WTC11 (cell line): ENCODE results near the gene SLC16A7. TPM values are rescaled to one million over a fixed set of nuclear protein-coding genes. Genes with fewer than 3 reads are reported as not detected.

Experiments
- ATAC-seq: fragments of 200-7000 bp; cut with Tn5 transposase; 2 replicates; pipeline ENCODE4 v1.10.0; 2021; ENCODE audit warnings: mild to moderate bottlenecking, moderate library complexity
- CTCF ChIA-PET: fragments of 300-600 bp; sonication (Branson Sonifier 250); formaldehyde crosslinking; loops from one replicate; lab custom pipeline; 2021; ENCODE audit warnings: antibody characterized with exemption; lab: Charles Lee
- POLR2A ChIA-PET: fragments of 350-600 bp; sonication (Branson Sonifier 250); formaldehyde crosslinking; loops from one replicate; lab custom pipeline; 2021; ENCODE audit warnings: antibody characterized with exemption; lab: Charles Lee
- DNase-seq: peaks from one replicate; pipeline ENCODE4 v3.0.0; 2021; ENCODE audit warnings: low spot score
- H3K27ac Mint-ChIP-seq: 2 replicates; pipeline ENCODE4 v1.8.0; 2021; ENCODE audit warnings: mixed read lengths
- H3K27me3 Mint-ChIP-seq: 2 replicates; pipeline ENCODE4 v1.8.0; 2021; ENCODE audit warnings: low read depth, mild to moderate bottlenecking, moderate library complexity, mixed read lengths
- H3K36me3 Mint-ChIP-seq: 2 replicates; pipeline ENCODE4 v1.8.0; 2021; ENCODE audit warnings: mixed read lengths
- H3K4me1 Mint-ChIP-seq: 2 replicates; pipeline ENCODE4 v1.8.0; 2022; ENCODE audit warnings: mixed read lengths
- H3K4me3 Mint-ChIP-seq: 2 replicates; pipeline ENCODE4 v1.8.0; 2021; ENCODE audit warnings: mild to moderate bottlenecking, moderate library complexity, mixed read lengths
- H3K9me3 Mint-ChIP-seq: 2 replicates; pipeline ENCODE4 v1.8.0; 2021; ENCODE audit warnings: mixed read lengths
- CBFB ChIP-seq: sonication (generic); formaldehyde crosslinking; IDR thresholded peaks from 2 replicates; pipeline ENCODE4 v1.8.1; 2022; ENCODE audit warnings: mild to moderate bottlenecking, low read depth, missing genetic modification reagents
- ETV6 ChIP-seq: sonication (generic); formaldehyde crosslinking; IDR thresholded peaks from 2 replicates; pipeline ENCODE4 v1.8.1; 2022; ENCODE audit warnings: mild to moderate bottlenecking, missing genetic modification reagents
- FOXJ3 ChIP-seq: sonication (generic); formaldehyde crosslinking; IDR thresholded peaks from 2 replicates; pipeline ENCODE4 v1.9.0; 2021; ENCODE audit warnings: missing genetic modification reagents, mild to moderate bottlenecking, borderline replicate concordance
- HMGA2 ChIP-seq: fragments of 250-450 bp; sonication (Bioruptor Pico); IDR thresholded peaks from 2 replicates; pipeline ENCODE4 v1.4.0; 2021; ENCODE audit warnings: mild to moderate bottlenecking, moderate library complexity
- JAZF1 ChIP-seq: fragments of 250-450 bp; sonication (Bioruptor Pico); IDR thresholded peaks from 2 replicates; pipeline ENCODE4 v1.9.0; 2021; ENCODE audit warnings: moderate library complexity, mild to moderate bottlenecking, inconsistent platforms
- KAT7 ChIP-seq: sonication (generic); formaldehyde crosslinking; IDR thresholded peaks from 2 replicates; pipeline ENCODE4 v1.8.1; 2023; ENCODE audit warnings: missing genetic modification reagents, mild to moderate bottlenecking, borderline replicate concordance
- NFE2L1 ChIP-seq: sonication (generic); formaldehyde crosslinking; IDR thresholded peaks from 2 replicates; pipeline ENCODE4 v1.8.1; 2023; ENCODE audit warnings: missing genetic modification reagents
- NR1H2 ChIP-seq: sonication (generic); formaldehyde crosslinking; IDR thresholded peaks from 2 replicates; pipeline ENCODE4 v1.9.0; 2021; ENCODE audit warnings: mild to moderate bottlenecking, moderate library complexity, missing genetic modification reagents
- OVOL2 ChIP-seq: fragments of 250-450 bp; sonication (Bioruptor Pico); IDR thresholded peaks from 2 replicates; pipeline ENCODE4 v1.9.0; 2021; ENCODE audit warnings: mild to moderate bottlenecking, borderline replicate concordance
- RELA ChIP-seq: sonication (generic); formaldehyde crosslinking; IDR thresholded peaks from 2 replicates; pipeline ENCODE4 v1.8.1; 2022; ENCODE audit warnings: missing genetic modification reagents, mild to moderate bottlenecking, borderline replicate concordance
- TEAD4 ChIP-seq: sonication (generic); formaldehyde crosslinking; IDR thresholded peaks from 2 replicates; pipeline ENCODE4 v1.8.0; 2022; ENCODE audit warnings: mild to moderate bottlenecking, missing genetic modification reagents
- TP53 ChIP-seq: sonication (generic); formaldehyde crosslinking; IDR thresholded peaks from 2 replicates; pipeline ENCODE4 v1.8.1; 2023; ENCODE audit warnings: mild to moderate bottlenecking, missing genetic modification reagents
- ZNF416 ChIP-seq: fragments of 250-450 bp; sonication (Bioruptor Pico); IDR thresholded peaks from 2 replicates; pipeline ENCODE4 v1.9.0; 2021; ENCODE audit warnings: mild to moderate bottlenecking, inconsistent platforms
- total RNA-seq: library from RNA; stranded (reverse); gene quantifications from 3 replicates; pipeline ENCODE4 v1.2.3, GENCODE V29; 2021
- TF ChIP-seq, protein P1 (sequence below): sonication (generic); formaldehyde crosslinking; IDR thresholded peaks from 2 replicates; pipeline ENCODE4 v1.8.0; 2022; ENCODE audit warnings: mild to moderate bottlenecking, missing genetic modification reagents
- TF ChIP-seq, protein P2 (sequence below): sonication (generic); formaldehyde crosslinking; IDR thresholded peaks from 2 replicates; pipeline ENCODE4 v1.8.0; 2022; ENCODE audit warnings: mild to moderate bottlenecking, missing genetic modification reagents
- TF ChIP-seq, protein P3 (sequence below): fragments of 250-450 bp; sonication (Bioruptor Pico); IDR thresholded peaks from 2 replicates; pipeline ENCODE4 v2.1.2; 2022; ENCODE audit warnings: mild to moderate bottlenecking, moderate library complexity
- TF ChIP-seq, protein P4 (sequence below): sonication (generic); formaldehyde crosslinking; IDR thresholded peaks from 2 replicates; pipeline ENCODE4 v1.8.1; 2023; ENCODE audit warnings: mild to moderate bottlenecking, missing genetic modification reagents, moderate library complexity
- TF ChIP-seq, protein P5 (sequence below): sonication (generic); formaldehyde crosslinking; IDR thresholded peaks from 2 replicates; pipeline ENCODE4 v1.8.1; 2023; ENCODE audit warnings: mild to moderate bottlenecking, moderate library complexity, missing genetic modification reagents

Gene SLC16A7
- total RNA-seq, 1 experiment from 2014 or later = 3.4 TPM

DNA sequence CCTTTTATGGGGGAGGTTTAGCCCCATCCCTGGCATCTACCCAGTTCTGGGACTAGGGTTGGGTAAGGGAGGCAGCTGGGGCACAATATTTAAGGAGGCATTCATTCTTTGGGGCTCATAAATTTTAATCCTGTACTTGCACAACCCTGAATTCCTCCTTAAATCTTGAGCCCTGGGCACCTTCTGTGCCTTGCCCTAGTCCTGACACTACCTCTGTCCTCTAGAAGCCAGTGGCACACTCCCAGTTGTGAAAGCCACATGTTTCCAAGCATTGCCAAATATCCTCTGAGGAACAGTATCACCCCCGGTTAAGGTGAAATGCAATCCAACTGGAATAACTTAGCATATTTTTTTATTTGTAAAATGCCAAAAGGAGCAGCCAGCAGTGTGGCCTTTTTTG, 36.6 kb downstream of the SLC16A7 start (continued):
- TF ChIP-seq FOXJ3 = no peak
- TF ChIP-seq ETV6 (CRISPR knock-in tag) = no peak
- TF ChIP-seq NR1H2 (CRISPR knock-in tag) = no peak
- TF ChIP-seq NFE2L1 (CRISPR knock-in tag) = no peak
- TF ChIP-seq, protein P1, sequence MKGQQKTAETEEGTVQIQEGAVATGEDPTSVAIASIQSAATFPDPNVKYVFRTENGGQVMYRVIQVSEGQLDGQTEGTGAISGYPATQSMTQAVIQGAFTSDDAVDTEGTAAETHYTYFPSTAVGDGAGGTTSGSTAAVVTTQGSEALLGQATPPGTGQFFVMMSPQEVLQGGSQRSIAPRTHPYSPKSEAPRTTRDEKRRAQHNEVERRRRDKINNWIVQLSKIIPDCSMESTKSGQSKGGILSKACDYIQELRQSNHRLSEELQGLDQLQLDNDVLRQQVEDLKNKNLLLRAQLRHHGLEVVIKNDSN = no peak
- TF ChIP-seq, protein P2, sequence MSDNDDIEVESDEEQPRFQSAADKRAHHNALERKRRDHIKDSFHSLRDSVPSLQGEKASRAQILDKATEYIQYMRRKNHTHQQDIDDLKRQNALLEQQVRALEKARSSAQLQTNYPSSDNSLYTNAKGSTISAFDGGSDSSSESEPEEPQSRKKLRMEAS (CRISPR knock-in tag) = no peak
- no peak for TF ChIP-seq CBFB

DNA sequence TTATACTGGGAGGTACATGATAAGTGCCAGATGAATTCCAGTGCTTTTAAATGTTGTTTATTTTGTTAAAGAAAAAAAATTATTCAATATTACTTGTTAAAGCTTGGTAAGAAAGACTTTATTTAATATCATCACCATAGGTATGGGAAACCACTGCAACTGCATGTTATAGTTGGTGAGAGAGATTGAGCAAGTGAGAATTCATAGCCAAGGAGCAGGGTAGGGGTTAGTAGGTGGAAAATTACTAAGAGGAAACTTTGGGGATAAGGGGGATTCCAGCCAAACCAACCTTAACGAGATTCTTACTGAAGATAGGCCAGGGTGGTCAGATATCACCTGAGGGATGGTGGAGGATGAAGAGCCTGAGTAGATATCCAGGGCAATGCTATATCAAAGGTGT, 38.4 kb downstream of the SLC16A7 start:
- H3K4me1 Mint-ChIP-seq = no peaks in the 10 kb centered on the region
- no peak for DNase-seq
- ATAC-seq = no peak
- no peak overlapping the region for H3K27ac Mint-ChIP-seq
- H3K36me3 Mint-ChIP-seq = no peaks in the 10 kb centered on the region
- ChIA-PET CTCF (no interaction called here), POLR2A (no interaction called here)
- no peak overlapping the region for H3K4me3 Mint-ChIP-seq
- TF ChIP-seq TP53 (CRISPR knock-in tag) (no peak), ZNF416 (CRISPR knock-in tag) (no peak), TEAD4 (CRISPR knock-in tag) (no peak), RELA (CRISPR knock-in tag) (no peak), OVOL2 (no peak), JAZF1 (CRISPR knock-in tag) (no peak), HMGA2 (CRISPR knock-in tag) (no peak)
- TF ChIP-seq, protein P3, sequence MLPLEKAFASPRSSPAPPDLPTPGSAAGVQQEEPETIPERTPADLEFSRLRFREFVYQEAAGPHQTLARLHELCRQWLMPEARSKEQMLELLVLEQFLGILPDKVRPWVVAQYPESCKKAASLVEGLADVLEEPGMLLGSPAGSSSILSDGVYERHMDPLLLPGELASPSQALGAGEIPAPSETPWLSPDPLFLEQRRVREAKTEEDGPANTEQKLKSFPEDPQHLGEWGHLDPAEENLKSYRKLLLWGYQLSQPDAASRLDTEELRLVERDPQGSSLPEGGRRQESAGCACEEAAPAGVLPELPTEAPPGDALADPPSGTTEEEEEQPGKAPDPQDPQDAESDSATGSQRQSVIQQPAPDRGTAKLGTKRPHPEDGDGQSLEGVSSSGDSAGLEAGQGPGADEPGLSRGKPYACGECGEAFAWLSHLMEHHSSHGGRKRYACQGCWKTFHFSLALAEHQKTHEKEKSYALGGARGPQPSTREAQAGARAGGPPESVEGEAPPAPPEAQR (CRISPR knock-in tag) = no peak
- TF ChIP-seq, protein P4, sequence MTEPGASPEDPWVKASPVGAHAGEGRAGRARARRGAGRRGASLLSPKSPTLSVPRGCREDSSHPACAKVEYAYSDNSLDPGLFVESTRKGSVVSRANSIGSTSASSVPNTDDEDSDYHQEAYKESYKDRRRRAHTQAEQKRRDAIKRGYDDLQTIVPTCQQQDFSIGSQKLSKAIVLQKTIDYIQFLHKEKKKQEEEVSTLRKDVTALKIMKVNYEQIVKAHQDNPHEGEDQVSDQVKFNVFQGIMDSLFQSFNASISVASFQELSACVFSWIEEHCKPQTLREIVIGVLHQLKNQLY = no peak
- no peaks in the 10 kb centered on the region for H3K9me3 Mint-ChIP-seq
- H3K27me3 Mint-ChIP-seq = no peaks in the 10 kb centered on the region

DNA sequence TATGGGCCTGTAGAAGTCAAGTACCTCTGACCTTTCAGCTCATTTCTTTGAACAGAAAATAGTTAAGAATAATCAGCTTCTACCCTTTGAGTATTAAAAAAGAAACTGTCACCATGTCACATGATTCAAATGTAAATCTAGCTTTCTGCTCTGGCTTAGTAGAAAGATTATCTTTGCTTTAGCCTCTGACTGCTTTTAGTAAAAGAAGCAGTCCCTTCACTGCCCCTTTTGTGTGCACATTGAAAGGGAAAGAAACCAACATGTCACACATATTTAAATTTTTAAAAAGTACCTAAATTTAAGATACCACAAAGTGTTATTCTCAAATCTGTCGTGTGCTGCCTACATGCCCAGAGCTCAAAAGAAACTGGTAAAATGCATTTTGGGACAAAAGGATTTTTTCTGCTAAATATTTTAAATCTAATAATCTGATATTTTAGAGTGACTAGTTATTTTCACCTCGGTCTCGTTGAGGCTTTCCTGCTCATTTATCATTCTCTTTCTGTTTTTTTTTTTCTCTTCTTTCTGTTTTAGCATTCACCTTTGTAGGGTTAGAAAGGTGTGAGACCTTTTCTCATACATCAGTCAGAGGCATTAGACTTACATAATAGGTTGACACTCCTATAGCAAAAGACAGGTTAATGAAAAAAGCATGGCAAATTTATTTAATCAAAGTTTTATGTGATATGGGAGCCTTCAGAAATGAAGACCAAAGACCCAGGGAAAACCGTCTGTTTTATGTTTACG, 41.3 kb downstream of the SLC16A7 start:
- peaks cover 7% of the 10 kb centered on the region for H3K4me1 Mint-ChIP-seq

More for the DNA sequence above, 41.3 kb downstream of the SLC16A7 start:
- H3K36me3 Mint-ChIP-seq = no peaks in the 10 kb centered on the region
- POLR2A ChIA-PET = no interaction called here
- DNase-seq (no peak), ATAC-seq (no peak)
- TF ChIP-seq NFE2L1 (CRISPR knock-in tag) (no peak), KAT7 (no peak)
- TF ChIP-seq, protein P5, sequence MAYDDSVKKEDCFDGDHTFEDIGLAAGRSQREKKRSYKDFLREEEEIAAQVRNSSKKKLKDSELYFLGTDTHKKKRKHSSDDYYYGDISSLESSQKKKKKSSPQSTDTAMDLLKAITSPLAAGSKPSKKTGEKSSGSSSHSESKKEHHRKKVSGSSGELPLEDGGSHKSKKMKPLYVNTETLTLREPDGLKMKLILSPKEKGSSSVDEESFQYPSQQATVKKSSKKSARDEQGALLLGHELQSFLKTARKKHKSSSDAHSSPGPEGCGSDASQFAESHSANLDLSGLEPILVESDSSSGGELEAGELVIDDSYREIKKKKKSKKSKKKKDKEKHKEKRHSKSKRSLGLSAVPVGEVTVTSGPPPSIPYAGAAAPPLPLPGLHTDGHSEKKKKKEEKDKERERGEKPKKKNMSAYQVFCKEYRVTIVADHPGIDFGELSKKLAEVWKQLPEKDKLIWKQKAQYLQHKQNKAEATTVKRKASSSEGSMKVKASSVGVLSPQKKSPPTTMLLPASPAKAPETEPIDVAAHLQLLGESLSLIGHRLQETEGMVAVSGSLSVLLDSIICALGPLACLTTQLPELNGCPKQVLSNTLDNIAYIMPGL (CRISPR knock-in tag) = no peak
- TF ChIP-seq, all 79 proteins: peak for 0
- Mint-ChIP-seq H3K9me3 (no peaks in the 10 kb centered on the region), H3K27me3 (no peaks in the 10 kb centered on the region), H3K27ac (no peak overlapping the region), H3K4me3 (no peak overlapping the region)
- CTCF ChIA-PET = no interaction called here
